HS-27A (cell line): Measurements from ENCODE around the gene CTSD.
"Not testable (repeated sequence)": the region's sequence is repeated elsewhere in the genome, so short reads cannot be mapped to it uniquely, and the experiment has no call there.

Experiments used
- DNase-seq: peaks from one replicate; pipeline ENCODE4 v3.0.0-alpha.2; 2012; ENCODE audit warnings: low read depth, missing footprints

The CTSD gene

GRCh38 chr11:1770061-1770460 lies 6.3 kb upstream of the CTSD start:
- no peak for DNase-seq

- not testable (repeated sequence) for DNase-seq
Measured at GRCh38 chr11:1769304-1769936, 5.7 kb upstream of the CTSD start.

GRCh38 chr11:1768141-1768469 lies 4.4 kb upstream of the CTSD start:
- DNase-seq, result no peak

- DNase-seq, result no peak
Measured at GRCh38 chr11:1767399-1768140, 3.8 kb upstream of the CTSD start.

DNA sequence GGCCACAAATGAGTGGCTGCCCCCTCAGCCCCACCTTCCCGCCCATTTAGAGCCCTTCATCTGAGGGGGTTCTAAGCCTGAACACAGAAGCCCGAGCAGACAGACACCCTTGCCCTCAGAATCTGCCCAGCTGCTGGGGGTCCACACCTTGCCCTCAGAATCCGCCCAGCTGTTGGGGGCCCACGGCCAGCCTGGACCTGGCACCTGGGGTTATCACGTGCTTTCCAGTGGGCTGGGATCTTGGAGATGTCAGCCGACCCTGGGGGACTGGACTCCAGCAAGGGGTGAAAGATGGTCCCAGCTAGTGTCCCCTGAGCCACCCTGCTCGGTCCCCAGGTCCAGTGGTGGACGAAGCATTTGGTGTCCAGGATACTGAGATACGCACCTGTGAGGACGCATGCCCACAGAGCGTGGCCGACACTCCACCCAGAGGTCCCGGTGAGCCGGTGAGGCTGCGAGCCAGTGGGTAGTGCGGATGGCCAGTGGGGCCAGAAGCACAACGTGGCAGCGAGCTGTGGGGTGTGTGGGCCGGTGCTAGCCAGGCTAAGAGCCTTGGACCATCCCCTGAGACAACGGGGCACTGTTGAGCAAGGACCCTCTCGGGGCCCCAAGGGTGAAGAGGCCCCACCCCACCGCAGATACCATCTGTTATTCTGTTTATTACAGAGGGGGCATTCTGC lies 3.1 kb upstream of the CTSD start:
- no peak for DNase-seq

GRCh38 chr11:1765871-1766718 lies 2.4 kb upstream of the CTSD start:
- DNase-seq, result no peak

DNA sequence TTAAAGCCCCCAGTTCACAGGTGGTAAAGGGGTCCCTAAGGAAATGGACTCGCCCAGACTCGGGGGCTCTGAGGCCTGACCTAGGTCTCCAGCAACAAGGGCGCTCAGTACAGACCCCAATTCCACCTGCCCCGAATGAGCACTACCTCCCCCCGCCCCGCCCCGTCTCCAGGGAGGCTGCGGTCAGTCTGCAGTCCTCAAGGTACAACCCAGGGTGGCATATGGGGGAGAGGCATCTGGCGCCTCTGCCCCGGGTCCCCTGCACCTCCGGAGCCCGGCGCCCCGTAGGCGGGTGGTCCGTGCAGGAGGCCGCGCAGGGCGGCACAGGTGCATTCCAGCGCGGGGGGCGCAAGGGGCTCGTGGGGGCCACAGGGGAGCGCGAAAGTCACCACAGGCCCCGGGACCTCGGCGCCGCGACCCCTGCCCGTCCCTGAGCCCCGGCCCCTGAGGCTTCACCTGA lies 361 bp downstream of the CTSD start:
- DNase-seq, result no peak

- DNase-seq, result no peak
Measured at GRCh38 chr11:1762537-1763302, 1.0 kb downstream of the CTSD start.

DNA sequence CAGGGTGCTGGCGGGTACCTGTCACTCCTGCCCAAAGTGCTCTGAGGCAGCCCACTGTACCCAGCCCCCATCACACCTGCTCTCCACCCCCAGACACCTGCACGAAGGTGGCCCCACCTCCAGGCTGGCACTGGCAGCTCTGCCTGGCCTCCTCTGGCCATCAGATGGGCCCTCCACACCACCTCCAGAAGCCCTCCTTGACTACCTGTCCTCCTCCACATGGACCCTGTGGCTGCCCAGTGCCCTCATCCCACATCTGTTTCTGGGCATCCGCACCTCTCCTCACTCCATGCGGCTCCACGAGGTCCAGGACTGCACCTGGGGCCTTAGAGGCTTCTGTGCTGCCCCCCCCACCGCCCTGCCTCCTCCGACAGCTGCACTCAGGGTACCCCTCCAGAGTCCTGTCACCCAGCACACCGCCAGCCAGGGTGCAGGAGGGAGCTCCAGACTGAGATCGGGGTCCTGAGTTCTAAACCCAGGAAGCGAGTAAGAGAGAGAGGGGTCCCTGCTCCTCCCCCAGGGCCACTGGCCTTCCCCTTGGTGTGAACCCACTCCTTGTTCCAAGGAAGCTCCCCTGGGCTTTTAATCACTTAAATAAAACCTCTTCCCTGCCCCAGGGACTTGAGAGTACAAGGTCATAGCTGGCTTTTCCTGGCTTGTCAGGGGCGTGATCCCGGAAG lies 1.7 kb downstream of the CTSD start:
- no peak for DNase-seq

GRCh38 chr11:1761110-1761856 lies 2.4 kb downstream of the CTSD start:
- no peak for DNase-seq

DNA sequence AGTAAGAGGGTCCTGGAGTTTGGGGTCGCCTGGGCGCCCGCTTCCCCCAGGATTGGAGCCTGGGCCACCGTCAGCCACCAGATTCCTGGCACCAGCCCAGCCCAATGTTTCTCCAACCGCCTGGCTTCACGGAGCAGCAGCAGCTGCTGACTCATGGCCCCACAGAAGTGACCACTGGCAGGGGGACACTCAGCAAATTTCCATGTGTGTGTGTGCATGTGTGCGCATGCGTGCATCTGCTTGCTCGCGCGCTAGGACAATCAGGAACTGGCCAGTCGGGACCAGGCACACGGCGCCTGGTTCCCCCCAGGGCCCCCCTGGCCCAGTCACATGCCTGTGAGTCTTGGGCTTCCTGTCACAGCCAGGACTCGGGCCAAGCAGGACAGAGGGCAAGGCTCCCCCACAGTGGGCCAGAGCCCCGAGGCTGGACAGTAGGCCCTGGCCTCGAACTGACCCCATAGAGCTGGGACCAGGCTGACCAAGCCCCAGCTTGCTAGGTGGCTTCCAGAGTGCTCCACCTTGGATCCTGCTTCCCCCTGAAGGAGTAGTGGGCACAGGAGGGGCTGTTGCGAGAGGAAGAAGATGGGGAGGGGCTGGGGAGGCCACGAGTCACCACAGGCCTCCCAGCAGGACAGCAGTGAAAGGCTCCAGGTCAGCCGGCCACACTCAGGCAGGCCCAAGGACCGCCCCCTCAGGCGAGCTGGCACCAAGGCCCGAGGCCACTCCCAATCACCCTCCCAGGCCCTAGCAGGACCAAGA lies 3.2 kb downstream of the CTSD start:
- DNase-seq, result no peak

DNA sequence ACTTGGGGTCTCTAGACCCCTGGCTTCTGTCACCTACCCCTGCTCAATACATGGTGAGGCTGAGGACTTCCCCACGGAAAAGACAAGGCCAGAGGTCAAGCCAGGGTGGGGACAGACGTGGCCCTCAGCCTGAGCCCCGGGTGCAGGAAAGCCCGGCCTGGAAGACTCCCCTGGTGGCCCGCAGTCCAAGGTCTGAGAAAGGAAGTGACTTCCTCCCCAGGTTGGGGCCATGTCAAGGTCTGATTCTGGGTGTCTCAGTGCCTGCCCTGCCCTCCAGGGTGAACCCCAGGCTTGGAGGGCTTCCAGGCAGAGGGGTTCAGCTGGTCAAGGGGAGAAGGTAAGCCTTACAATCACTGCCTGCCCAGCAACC lies 3.9 kb downstream of the CTSD start:
- no peak for DNase-seq

DNA sequence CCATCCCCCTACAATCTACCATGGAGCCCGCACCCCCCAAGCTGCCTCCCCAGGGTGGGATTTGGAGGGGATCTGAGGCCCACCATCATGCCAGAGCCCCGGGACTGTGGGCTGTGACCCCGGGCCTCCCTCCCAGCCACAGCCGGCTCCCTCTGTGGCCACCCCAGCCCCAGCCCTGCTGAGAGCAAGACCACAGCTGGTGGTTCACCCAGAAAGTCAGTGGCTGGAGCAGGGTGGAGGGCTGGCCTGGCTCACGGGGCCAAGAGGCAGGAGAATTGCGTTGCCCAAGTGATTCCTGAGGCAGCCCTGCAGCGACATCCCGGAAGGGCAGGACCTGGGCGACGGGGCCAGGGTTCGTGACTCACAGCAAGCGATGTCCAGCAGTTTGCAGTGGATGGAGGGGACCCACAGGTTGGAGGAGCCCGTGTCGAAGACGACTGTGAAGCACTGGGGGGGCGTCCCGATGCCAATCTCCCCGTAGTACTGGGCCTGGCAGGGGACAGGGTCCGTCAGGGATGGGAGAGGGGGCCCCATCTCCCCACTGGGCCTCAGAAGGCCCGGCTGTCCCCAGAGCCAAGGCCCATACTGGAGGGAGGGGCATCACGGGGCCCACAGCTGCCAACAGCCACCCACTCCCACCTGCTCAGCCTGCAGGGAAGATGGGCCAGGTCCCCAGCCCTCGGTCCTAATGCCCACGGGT lies 4.4 kb downstream of the CTSD start:
- DNase-seq, result no peak

DNA sequence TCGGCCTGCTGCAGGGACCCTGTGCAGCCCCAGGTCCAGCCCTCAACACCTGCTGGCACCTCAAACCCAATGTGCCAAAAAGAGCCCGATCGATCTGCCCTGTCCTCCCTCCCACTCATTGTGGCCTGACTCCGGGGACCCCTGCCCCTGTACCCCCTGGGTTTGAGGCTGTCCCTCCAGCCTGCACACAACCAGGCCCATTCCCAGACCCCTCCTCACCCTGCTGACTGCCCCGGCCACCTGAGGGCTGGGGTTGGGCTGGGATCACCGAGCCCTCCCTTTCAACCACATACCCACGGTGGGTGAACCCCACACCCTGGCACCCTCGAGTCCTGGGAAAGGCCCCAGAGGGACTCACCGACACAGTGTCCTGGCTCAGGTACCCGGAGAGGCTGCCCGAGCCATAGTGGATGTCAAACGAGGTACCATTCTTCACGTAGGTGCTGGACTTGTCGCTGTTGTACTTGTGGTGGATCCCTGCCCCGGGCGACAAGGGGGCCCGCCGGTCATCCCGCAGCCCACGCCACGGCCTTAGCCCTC lies 5.0 kb downstream of the CTSD start:
- no peak for DNase-seq

DNA sequence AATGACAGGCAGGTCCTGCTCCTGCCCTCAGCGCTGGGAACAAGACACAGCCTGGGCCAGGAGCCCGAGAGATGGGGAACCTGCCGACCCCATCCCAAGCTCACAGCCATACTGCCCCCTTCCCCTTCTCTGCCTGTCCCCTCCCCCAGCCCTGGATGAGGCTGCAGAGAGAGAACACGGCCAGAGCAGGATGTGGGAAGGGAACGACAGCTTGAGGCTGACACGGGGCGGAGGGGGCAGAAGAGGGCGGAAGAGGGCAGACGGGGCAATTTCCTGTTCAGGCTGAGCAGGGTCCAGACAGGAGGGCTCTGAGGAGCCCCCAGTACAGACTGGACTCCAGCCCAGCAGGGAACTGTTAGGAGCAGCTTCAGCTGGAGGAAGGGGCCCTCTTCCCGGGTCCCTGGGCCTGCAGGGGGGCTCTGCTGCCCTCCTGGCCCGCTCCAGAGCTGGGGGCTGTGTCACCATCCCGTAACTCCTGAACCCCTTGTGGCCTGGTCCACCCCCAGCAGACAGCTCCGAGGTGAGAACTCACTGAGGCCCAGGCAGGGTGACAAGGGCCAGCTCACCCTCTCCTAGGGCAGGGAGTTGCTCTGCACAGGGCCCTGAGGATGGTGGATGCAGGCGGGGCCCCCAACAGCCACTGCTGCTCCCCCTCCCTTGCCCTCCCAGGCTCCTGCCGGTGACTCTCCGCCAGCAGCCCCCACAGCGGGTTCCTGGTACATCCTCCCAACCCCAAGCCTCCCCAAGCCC lies 5.7 kb downstream of the CTSD start:
- DNase-seq, result no peak

- DNase-seq, result no peak
Measured at GRCh38 chr11:1756791-1757771, 6.6 kb downstream of the CTSD start.
